ENCODE results near the gene EHD3. TPM values are rescaled to one million over a fixed set of nuclear protein-coding genes. Genes with fewer than 3 reads are reported as not detected.

Gene EHD3
- total and polyA plus RNA-seq, 2 of the 8 experiments (the other 6 are each of a cell fraction or from before 2014, with no cell fraction given), result 9.3 to 12.0 TPM

GRCh38 chr2:31212659-31213600 is 21.0 kb upstream of the EHD3 start (continued):
- TF ChIP-seq HDAC6 (IDR thresholded peaks at IDR 0.05; ENCODE audit: low read depth, low read length), result no peak
- TF ChIP-seq SP4 (IDR thresholded peaks at IDR 0.05; ENCODE audit: low read length), result no peak

Measured in H1 (cell line).